HG03460 (cell line): ENCODE results near the gene RNF121.
A peak's percentile ranks its signal among the peaks of the same experiment; 100 is the strongest.

ENCODE experiments used
- ATAC-seq: cut with Tn5 transposase; IDR thresholded peaks from one replicate; pipeline ENCODE4 v1.9.1; 2021; ENCODE audit not compliant: unreplicated experiment

RNF121 gene

DNA sequence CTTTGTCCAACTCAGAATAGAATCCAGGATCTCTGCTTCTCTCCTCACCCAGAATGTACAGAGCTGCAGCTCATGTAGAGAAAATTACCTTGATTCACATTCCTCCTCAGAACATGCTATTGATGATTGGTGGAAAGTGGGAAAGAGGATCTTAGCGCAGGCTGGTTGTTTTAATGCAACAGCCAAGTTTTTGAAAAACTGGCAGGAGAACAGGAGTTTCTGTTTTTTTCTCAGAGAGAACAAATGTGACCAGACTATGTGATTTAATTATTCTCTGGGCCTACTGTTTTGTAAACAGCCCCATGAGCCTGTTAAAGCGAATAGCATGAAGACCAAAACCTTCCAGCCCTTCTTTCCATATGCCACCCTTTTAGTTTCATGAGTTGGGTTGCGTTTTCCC is 50.8 kb downstream of the RNF121 start:
- no peak for ATAC-seq

- no peak for ATAC-seq
Measured at GRCh38 chr11:71986131-71986530, 57.3 kb downstream of the RNF121 start.

- ATAC-seq = no peak
Measured at GRCh38 chr11:71987521-71987920, 58.7 kb downstream of the RNF121 start.

DNA sequence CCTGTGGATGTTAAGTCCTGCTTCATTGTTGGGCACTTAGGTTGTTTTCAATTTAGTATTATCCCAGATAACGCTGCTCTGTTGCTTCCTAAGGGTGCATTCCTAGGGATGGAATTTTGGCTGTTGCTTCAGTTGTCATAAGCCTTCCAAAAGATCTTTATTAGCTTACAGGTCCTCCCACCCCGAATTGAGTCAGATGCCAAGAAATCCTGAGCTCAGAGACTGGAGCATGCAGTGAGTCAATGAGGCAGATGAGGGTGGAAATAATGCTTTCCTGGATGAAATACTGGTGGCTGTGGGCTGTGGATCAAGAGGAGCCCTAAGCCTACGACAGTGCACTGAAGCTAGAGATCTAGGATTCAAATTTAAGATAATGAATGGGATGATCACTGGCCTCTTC is 59.2 kb downstream of the RNF121 start:
- no peak for ATAC-seq

GRCh38 chr11:71990701-71991100 is 61.9 kb downstream of the RNF121 start:
- no peak for ATAC-seq

DNA sequence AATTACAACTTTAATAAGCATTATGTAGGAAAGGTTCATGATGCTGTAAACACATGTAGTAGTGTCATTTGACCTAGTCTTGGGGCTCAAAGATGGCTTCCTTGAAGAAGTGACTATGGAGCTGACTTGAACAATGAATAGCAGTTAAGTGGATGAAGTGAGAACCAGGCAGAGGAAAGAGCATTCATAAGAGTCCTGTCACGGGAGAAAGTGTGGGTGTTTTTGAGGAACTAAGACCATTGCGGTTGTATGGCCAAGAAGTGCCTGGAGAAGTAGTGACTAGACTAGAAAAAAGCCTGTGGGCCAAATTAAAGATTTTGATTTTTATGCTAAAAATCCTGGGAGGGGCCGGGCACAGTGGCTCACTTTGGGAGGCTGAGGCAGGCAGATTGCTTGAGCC is 62.6 kb downstream of the RNF121 start:
- ATAC-seq = peak; percentile 57

DNA sequence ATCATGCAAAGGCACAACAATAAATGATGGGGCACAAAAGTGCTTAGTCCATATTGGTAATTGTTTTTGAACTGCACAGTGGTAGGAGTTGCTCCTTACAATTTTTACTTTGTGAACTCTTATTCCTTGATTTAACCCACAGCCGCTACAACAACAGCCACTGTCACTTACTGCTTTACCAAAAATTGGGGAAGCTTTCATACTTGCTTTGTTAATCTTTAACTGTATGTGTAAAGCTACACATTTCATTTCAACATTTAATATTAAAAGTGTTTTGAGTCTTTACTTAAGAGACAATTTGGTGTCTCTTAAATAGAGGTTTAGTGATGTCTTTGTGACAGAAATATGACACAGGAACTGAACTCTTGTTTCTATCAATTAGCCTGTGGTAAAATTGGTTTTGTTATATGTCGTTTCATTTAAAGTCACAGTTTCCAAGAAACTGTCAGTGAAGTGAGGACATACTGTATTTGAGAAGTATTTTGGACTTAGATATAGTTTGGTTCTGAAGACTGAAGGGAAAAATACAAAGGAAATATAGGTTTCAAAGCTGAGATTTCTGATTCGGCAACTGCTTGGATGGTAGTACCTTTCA is 63.4 kb downstream of the RNF121 start:
- ATAC-seq = no peak

DNA sequence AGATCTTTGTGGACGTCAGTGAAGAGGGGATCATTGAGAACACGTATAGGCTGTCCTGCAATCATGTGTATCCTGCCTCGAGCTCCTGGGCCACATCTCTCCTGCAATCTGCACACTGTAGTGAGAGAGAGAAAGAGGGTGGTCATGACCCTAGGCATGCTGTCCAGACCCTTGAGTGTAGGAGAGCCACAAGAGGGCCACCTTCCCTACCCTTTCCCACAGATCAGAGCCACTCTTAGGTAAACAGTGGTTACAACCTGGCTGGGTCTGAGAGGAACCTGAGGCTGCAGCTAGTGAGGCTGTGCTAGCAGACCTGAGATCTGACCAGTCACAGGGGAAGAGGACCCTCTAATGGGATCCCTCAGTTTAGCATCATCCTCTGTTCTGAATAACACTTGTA is 65.9 kb downstream of the RNF121 start:
- ATAC-seq = no peak

- ATAC-seq = no peak
Measured at GRCh38 chr11:71995726-71996291, 67.0 kb downstream of the RNF121 start.

- no peak for ATAC-seq
Measured at GRCh38 chr11:71996517-71996916, 67.7 kb downstream of the RNF121 start.

- no peak for ATAC-seq
Measured at GRCh38 chr11:71996946-71997345, 68.1 kb downstream of the RNF121 start.

- ATAC-seq = no peak
Measured at GRCh38 chr11:71997594-71997993, 68.7 kb downstream of the RNF121 start.

GRCh38 chr11:71998061-71998460 is 69.2 kb downstream of the RNF121 start:
- ATAC-seq = no peak

DNA sequence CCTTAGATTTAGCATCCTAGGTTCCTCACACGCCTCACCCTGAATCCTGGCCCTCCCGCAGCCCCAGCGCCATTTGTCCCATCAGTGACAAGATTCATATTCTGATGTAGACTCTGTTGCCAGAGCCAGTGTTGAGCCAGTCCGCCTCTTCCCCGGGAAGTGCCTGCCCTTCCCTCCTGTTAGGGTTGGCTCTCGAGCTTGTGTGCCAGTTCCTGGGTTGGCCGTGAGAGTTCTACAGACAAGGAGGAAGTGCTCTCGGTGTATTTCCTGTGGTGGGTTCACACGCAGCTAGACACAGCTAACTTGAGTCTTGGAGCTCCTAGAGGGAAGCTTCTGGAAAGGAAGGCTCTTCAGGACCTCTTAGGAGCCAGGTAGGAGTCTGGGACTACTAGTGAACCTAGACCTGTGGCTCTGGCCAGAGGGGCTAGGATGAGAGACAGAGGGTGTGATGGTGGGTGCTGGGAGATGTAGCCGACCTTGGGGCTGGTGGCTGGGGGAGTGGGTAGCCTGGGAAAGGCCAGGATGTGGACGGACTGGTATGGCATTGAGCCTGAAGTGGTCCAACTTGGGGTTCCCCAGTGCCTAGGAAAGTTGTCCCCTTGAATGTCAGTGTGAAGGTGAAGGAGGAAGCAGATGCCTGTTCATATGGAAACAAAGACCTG is 69.9 kb downstream of the RNF121 start, which contains the start of gene IL18BP:
Gene IL18BP (plus strand): TSS at position 261 of the 662 bp plus-strand sequence. CDS start 1,076 bp downstream, outside the sequence.
- ATAC-seq = no peak

GRCh38 chr11:71999362-71999761 is 70.5 kb downstream of the RNF121 start:
- no peak for ATAC-seq

DNA sequence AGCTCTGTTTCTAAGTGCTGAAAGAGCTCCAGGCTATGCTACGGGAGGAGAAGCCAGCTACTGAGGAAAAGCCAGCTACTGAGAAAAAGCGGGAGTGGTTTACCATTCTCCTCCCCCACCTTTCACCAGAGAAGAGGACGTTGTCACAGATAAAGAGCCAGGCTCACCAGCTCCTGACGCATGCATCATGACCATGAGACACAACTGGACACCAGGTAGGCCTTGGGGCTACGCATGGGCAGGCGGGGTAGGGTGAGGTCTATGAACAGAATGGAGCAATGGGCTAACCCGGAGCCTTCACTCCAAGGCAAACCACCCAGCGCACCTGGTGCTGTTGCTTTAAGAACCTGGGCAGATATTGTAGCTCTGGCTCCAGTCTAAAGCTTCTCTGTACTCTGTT is 71.0 kb downstream of the RNF121 start:
- ATAC-seq = no peak

GRCh38 chr11:72000202-72000867 is 71.5 kb downstream of the RNF121 start:
- no peak for ATAC-seq

DNA sequence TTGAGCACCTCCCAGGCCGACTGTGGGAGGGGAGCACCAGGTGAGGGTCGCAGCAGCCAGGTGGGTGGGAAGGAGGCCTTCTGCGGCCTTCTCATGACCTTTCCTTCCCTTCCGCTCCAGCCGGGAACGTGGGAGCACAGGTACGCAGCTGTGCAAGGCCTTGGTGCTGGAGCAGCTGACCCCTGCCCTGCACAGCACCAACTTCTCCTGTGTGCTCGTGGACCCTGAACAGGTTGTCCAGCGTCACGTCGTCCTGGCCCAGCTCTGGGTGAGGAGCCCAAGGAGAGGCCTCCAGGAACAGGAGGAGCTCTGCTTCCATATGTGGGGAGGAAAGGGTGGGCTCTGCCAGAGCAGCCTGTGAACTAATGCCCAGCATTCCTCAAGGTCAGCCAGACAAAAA is 72.4 kb downstream of the RNF121 start:
- no peak for ATAC-seq

GRCh38 chr11:72001834-72002591 is 73.2 kb downstream of the RNF121 start:
- no peak for ATAC-seq

- no peak for ATAC-seq
Measured at GRCh38 chr11:72002841-72003775, 74.3 kb downstream of the RNF121 start.
